NCI-H2171 (cell line): ENCODE measurements around the gene CCT3.
"Not testable (repeated sequence)": the region's sequence is repeated elsewhere in the genome, so short reads cannot be mapped to it uniquely, and the experiment has no call there.

Source experiments
- DNase-seq: peaks from one replicate; lab custom pipeline; 2025; lab: John Stamatoyannopoulos, UW

CCT3 gene

GRCh38 chr1:156336242-156336641 is 1.9 kb downstream of the CCT3 start:
- DNase-seq: no peak

- not testable (repeated sequence) for DNase-seq
Observed at GRCh38 chr1:156323179-156323578, 14.9 kb downstream of the CCT3 start.

GRCh38 chr1:156320560-156320959 is 17.5 kb downstream of the CCT3 start:
- DNase-seq: no peak

- no peak for DNase-seq
Observed at GRCh38 chr1:156319664-156320063, 18.4 kb downstream of the CCT3 start.

DNA sequence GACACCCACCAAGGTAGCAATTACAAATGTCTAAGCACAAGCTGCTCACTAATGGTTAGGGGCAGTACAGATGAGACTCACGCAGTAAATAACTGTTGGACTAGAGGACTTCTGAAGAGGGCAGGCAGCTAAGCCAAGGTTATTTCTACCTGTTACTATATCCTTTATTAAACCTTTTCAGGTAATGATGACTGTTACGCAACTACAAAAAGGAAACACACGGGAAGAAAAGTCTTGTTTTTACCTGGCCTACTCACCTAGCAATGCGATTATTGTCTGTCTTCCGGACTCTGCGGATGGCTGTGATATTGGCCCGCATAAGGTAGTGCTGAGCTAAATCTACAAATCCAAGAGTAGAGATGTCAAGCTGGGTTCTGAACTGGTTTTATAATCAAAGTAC is 21.2 kb downstream of the CCT3 start:
- no peak for DNase-seq

DNA sequence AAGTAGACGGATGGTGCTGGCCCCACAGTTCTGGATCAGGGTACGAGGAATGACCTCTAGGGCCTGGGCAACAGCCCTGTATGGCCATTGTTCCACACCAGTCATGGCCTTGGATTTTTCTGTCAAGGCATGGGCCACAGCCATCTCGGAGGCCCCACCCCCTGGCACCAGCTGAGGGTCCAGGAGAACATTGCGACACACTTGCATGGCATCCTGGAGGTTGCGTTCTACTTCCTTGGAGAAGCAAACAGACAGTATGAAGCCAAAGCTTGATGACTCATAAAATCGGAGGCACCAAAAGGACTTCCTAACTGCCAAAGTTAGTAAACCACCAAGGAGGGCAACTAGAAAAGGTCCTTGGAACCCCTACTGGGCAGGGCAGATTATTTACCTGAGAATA is 27.1 kb downstream of the CCT3 start:
- DNase-seq: no peak

GRCh38 chr1:156308078-156308477 is 30.0 kb downstream of the CCT3 start:
- no peak for DNase-seq

DNA sequence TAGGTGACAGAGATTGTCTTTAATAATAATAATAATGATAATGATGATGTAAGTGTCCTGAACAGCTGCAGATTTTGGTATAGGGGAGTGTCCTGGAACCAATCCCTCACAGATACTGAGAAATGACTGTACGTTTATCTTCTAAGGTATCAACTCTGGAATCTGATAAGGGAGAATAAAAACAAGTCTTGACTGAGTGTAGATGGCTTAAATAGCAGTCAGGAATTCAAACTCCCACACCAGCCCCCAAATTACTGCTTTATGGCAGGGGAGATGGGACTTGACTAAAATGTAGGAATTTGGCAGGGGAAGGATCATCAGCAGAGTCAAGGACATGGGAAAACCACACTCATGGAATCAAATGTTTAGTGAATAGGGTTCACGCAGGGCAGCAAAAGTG is 32.9 kb downstream of the CCT3 start:
- DNase-seq: no peak

DNA sequence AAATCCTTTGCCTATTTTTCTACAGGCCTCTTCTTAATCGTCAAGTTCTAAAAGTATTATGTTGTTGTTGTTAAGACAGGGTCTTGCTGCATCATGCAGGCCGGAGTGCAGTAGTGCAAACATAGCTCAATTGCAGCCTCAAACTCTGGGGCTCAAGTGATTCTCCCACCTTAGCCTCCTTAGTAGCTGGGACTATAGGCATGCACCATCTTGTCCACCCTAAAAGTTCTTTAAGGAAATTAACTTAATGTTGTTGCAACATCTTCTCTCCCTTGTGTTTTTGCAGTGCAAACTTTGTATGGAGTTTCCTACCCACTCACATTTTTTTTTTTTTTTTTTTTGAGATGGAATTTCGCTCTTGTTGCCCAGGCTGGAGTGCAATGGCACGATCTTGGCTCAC is 34.9 kb downstream of the CCT3 start:
- no peak for DNase-seq

GRCh38 chr1:156298852-156299357 is 39.2 kb downstream of the CCT3 start, which contains the start of gene VHLL:
Gene VHLL, minus strand, starts transcription at chr1:156299307. Its CDS starts 118 bp downstream, at chr1:156299189.
- DNase-seq: no peak

- peak; percentile 40 for DNase-seq
Observed at GRCh38 chr1:156295391-156295947, 42.6 kb downstream of the CCT3 start, which contains the start of gene GLMP. Gene GLMP, minus strand, starts transcription at chr1:156295679. Its CDS starts 34 bp downstream, at chr1:156295645.

DNA sequence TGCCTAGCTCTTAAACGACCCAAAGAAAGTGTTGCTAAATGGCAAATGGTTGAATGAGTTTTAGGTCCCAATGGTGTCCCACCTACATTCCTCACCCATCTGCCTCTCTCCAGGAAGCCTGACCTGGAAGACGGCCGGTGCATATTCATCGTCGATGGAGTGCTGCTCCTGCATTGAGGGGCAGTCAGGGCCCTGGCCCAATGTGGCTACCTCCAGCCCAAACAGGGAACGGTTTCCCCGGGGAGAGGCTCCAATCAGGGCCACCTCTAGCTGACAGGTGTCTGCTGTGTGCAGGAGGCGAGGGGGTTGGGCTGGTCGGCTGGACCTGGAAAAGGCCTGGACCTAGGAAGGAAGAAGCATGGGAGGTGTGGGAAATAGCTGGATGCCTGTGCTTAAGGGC is 44.2 kb downstream of the CCT3 start:
- no peak for DNase-seq

- no peak for DNase-seq
Observed at GRCh38 chr1:156293098-156293434, 45.0 kb downstream of the CCT3 start.

- no peak for DNase-seq
Observed at GRCh38 chr1:156291226-156292061, 46.6 kb downstream of the CCT3 start.

DNA sequence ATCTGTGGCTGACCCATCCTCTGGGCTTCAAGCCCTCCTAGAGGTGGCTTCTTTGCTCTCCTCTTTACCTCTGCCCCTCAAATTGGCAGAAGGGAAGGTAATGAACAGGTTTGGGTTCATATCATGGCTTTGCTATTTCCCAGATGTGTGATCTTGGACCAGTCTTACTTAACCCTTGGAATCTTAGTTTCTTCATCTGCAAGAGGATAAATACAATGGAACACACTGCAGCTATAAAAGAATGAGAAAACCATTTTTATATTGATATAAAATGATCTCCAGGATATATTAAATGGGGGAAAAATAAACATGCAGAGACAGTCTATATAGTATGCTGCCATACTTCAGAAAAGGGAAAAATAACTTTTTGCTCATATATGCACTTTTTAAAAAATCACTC is 48.2 kb downstream of the CCT3 start:
- DNase-seq: no peak

DNA sequence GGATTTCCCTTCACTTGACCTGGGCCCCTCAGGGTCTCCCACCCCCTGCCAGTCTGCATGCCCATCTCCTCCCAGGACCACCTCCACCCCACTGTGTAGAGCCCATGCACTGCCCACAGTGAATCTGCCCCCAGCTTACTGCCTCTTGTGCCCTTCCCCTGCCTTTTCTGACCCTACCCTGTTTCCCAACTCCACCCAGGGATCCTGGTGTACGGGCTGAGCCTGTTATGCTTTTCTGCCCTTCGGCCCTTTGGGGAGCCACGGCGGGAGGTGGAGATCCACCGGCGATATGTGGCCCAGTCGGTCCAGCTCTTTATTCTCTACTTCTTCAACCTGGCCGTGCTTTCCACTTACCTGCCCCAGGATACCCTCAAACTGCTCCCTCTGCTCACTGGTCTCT is 52.0 kb downstream of the CCT3 start:
- no peak for DNase-seq

- DNase-seq: no peak
Observed at GRCh38 chr1:156285437-156285836, 52.7 kb downstream of the CCT3 start.

DNA sequence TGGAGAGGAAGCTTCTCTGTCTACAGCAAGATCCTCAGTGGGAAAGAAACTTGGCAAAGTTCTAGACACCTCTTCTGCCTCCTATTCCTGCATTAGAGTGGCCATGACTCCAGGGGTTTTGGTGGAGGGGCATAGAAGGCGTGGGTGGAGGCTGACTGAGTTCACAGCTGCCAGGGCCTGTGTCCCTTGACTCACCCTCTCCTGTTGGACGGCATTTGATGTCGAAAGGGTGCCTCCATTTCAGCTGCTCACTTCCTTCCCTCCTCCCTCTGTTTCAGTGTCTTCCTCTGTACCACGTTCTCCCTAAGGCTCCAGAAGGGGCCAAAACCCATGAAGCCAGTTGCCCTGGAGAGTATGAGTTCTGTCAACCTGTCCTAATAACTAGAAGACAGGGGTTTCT is 53.3 kb downstream of the CCT3 start:
- DNase-seq: no peak

DNA sequence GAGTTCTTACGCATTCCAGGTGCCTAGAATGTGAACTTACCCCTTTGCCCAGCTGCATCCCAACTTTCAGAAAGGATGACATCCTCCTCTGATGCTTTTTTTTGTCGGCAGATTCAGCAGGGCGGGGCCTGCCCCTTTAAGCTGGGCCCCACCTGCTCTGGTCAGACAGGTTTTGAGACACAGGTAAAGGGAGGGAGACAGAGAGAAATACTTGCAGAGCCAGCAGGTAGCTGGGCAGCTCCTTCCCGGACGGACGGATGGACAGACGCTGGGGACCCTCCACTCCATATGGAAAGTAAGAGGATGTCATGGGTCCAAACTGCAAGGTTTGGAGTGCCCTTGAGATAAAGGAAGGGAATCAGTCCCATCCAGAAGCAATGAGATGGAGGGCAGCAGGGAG is 54.0 kb downstream of the CCT3 start, which contains the start of gene TMEM79:
TMEM79 (plus strand) TSS at position 214 of the 400 bp plus-strand sequence. CDS start 902 bp downstream, outside the sequence.
- no peak for DNase-seq

DNA sequence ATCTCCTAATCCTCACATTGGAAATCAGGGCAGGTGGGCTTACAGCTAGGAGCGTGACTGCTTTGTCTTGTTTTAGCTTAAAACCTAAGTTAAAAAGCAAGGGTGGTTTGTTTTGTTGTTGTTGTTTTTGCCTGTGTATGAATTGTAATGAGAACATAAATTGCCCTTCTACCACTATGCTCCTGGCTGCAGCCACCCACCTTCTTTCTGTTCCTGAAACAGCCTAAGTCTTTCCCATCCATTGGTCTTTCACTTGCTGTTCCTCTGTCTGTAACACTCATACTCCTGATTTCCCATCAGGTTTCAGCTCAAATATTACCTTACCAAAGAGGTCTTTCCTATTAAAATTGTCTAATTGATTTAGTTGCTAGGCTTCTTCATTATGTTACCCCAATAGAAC is 54.6 kb downstream of the CCT3 start:
- DNase-seq: no peak

DNA sequence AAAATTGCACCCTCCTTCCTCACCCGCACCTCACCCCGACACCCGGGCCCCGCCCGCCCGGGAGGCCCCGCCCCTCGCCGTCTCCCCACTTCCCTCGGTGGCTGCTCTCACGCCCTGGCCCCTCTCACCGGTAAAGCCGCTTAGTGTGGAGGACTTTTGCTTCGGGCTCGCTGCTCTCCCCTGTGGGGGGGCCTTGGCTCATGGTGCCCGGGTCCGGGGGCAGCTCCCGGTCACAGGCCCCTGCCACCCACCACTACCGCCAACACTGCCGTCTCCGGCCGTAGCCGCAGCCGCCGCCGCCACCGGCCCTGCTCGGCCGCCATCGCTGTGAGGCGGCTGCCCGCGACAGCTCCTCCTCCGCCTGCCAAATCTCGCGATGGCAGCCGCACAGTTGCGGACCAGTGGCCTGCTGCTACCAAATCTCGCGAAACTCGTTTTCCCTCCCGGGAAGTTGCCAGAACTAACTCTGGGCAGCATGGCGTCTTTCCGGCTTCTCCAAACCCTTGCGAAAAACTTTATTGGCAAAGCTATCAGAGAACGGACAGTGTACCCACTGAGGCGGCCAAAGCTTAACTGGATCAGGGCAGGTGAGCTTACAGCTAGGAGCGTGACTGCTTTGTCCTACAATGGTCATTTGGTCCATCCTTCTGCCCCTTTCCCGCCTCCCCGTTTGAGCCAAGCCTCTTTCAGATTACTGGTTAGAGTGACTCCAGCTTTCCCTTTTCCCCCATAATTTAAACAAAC is 55.4 kb downstream of the CCT3 start, which contains the start of gene SMG5:
SMG5 (minus strand) TSS at position 347 of the 744 bp plus-strand sequence; CDS start at position 202, 145 bp downstream.
- peak; percentile 97 for DNase-seq

- peak; percentile 27 for DNase-seq
Observed at GRCh38 chr1:156281693-156282478, 56.2 kb downstream of the CCT3 start.
